Upper lobe of left lung (tissue), 4 donors: ENCODE results near the gene HECTD4.

Experiments
- EP300 ChIP-seq, 4 donors: sonication (generic); formaldehyde crosslinking; IDR thresholded peaks; one replicate each; pipeline ENCODE4 v1.5.1; 2017; ENCODE audit warnings: antibody characterized with exemption in 4 of 4, control low read depth in 2 of 4
- POLR2A ChIP-seq, 4 donors: fragments of 450-650 bp; IDR thresholded peaks; one replicate each; pipeline ENCODE4 v1.5.1; 2016 to 2017; ENCODE audit warnings: antibody characterized with exemption in 4 of 4, mild to moderate bottlenecking in 2 of 4
- POLR2AphosphoS5 ChIP-seq, 2 donors: sonication (generic); formaldehyde crosslinking; IDR thresholded peaks; one replicate each; pipeline ENCODE4 v1.5.1; 2017; ENCODE audit warnings: antibody characterized with exemption in 2 of 2
- TF ChIP-seq, protein P1 (sequence below), 6 experiments: fragments of 450-650 bp in 4 of 6; fragments of 200-600 bp in 2 of 6; sonication (generic) in 2 of 6; IDR thresholded peaks; one replicate each; pipeline ENCODE4 v1.5.1; 2016 to 2019; ENCODE audit warnings: antibody characterized with exemption in 6 of 6

DNA sequence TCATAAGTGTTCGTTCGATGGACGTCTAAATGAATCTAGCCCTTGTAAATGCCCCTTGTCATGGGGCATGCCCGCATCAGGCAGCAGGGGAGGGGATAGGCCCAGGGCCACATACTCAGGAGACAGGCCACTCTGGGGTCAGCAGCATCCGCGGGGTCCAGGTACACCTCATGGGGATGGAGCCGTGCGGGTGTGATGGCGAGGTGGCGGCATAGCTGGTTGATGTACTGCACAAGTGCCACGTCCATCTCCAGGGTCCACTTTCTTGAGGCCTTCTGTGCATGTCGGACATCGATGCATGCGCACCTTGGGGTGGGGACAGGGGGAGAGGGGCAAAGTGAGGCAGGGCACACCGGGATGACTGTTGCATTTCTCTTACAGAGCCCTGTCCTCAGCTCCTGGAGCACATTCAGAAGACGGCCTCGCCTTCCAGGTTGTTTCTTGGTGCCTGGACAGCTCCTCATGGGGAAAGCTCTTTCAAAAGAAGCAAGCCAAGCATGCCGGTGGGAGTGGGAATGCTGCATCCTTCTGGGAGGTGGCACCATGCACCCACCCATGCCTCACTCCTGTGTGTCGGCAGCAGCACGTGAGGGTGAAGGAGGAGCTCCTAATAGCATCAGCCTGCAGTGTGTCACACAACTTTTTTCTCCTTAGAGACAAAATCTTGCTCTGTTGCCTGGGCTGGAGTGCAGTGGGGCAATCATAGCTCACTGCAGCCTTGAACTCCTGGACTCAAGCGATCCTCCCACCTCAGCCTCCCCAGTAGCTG, 209.5 kb downstream of the HECTD4 start:
- TF ChIP-seq, protein P1, sequence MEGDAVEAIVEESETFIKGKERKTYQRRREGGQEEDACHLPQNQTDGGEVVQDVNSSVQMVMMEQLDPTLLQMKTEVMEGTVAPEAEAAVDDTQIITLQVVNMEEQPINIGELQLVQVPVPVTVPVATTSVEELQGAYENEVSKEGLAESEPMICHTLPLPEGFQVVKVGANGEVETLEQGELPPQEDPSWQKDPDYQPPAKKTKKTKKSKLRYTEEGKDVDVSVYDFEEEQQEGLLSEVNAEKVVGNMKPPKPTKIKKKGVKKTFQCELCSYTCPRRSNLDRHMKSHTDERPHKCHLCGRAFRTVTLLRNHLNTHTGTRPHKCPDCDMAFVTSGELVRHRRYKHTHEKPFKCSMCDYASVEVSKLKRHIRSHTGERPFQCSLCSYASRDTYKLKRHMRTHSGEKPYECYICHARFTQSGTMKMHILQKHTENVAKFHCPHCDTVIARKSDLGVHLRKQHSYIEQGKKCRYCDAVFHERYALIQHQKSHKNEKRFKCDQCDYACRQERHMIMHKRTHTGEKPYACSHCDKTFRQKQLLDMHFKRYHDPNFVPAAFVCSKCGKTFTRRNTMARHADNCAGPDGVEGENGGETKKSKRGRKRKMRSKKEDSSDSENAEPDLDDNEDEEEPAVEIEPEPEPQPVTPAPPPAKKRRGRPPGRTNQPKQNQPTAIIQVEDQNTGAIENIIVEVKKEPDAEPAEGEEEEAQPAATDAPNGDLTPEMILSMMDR (IDR thresholded peaks at IDR 0.05): no peak
- no peak for TF ChIP-seq POLR2AphosphoS5 (IDR thresholded peaks at IDR 0.05)
- no peak for TF ChIP-seq POLR2A (IDR thresholded peaks at IDR 0.05)
- TF ChIP-seq EP300 (IDR thresholded peaks at IDR 0.05): no peak
